GM13976 (cell line): Measurements from ENCODE around the gene RNF135.

Experiments used
- DNase-seq: peaks from one replicate; pipeline ENCODE4 v3.0.0; 2012; ENCODE audit warnings: low spot score
- CTCF ChIP-seq: IDR thresholded peaks from 2 replicates; pipeline ENCODE4 v1.5.1; 2012; ENCODE audit warnings: borderline replicate concordance, mild to moderate bottlenecking; ENCODE audit not compliant: insufficient read depth; ENCODE audit errors: extremely low read depth, missing control alignments, control extremely low read depth
- in situ Hi-C: fragments of 300-500 bp; cut with MboI; formaldehyde crosslinking; loops from one replicate; pipeline ENCODE4 v1.12.0; 2022; ENCODE audit warnings: low sequenced_read_pairs, mixed read lengths, inconsistent platforms; ENCODE audit not compliant: unreplicated experiment

RNF135 gene

GRCh38 chr17:30982855-30983254 is 12.0 kb downstream of the RNF135 start:
- no peak for DNase-seq
- TF ChIP-seq CTCF, result no peak
- in situ Hi-C loops, result no loop called here

- TF ChIP-seq CTCF, result no peak
- DNase-seq, result no peak
- in situ Hi-C loops, result no loop called here
Observed at GRCh38 chr17:30990458-30990857, 19.6 kb downstream of the RNF135 start.

GRCh38 chr17:30992551-30992950 is 21.7 kb downstream of the RNF135 start:
- no peak for DNase-seq
- in situ Hi-C loops, result no loop called here
- no peak for TF ChIP-seq CTCF

- no peak for TF ChIP-seq CTCF
- in situ Hi-C loops, result no loop called here
- DNase-seq, result no peak
Observed at GRCh38 chr17:30995347-30995746, 24.5 kb downstream of the RNF135 start.

GRCh38 chr17:30996486-30996885 is 25.6 kb downstream of the RNF135 start:
- no peak for TF ChIP-seq CTCF
- in situ Hi-C loops, result no loop called here
- no peak for DNase-seq

- no peak for TF ChIP-seq CTCF
- in situ Hi-C loops, result no loop called here
- no peak for DNase-seq
Observed at GRCh38 chr17:30997270-30997669, 26.4 kb downstream of the RNF135 start.

GRCh38 chr17:30997842-30998241 is 27.0 kb downstream of the RNF135 start:
- DNase-seq, result no peak
- no peak for TF ChIP-seq CTCF
- in situ Hi-C loops, result no loop called here
